Hematopoietic multipotent progenitor cell treated with erythropoietin and hydrocortisone succinate and interleukin-3 and kit ligand, for 4 days (in vitro differentiated cells): ENCODE measurements around the gene MACROD2.

ENCODE experiments used
- DNase-seq: peaks from one replicate; pipeline ENCODE4 v3.0.0-alpha.2; 2015

The MACROD2 gene

GRCh38 chr20:14488756-14489479 is 493.6 kb downstream of the MACROD2 start:
- DNase-seq, result no peak

GRCh38 chr20:14489544-14489943 is 494.2 kb downstream of the MACROD2 start:
- DNase-seq, result no peak

- no peak for DNase-seq
Observed at GRCh38 chr20:14491436-14491835, 496.1 kb downstream of the MACROD2 start.

GRCh38 chr20:14493408-14493807 is 498.1 kb downstream of the MACROD2 start:
- DNase-seq, result no peak

- no peak for DNase-seq
Observed at GRCh38 chr20:14494355-14494754, 499.0 kb downstream of the MACROD2 start.

DNA sequence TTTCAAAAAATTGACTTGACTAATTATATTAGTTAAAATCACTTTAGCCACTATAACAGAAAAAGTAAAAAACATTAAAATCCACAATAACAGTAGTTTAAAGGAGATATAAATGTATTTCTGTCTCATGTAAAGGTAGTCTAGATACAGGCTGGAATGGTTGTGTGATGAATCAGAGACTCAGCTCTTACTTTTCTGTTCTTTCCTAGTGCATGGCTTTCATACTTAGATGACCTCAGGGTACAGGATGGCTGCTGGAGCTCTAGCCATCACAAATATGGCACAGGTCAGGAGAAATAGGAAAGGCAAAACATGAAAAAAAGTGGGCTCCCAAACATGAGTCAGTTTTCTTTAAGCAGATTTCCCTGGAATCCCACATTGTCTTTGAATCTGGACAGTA is 499.8 kb downstream of the MACROD2 start:
- no peak for DNase-seq

GRCh38 chr20:14497004-14497403 is 501.7 kb downstream of the MACROD2 start:
- no peak for DNase-seq

DNA sequence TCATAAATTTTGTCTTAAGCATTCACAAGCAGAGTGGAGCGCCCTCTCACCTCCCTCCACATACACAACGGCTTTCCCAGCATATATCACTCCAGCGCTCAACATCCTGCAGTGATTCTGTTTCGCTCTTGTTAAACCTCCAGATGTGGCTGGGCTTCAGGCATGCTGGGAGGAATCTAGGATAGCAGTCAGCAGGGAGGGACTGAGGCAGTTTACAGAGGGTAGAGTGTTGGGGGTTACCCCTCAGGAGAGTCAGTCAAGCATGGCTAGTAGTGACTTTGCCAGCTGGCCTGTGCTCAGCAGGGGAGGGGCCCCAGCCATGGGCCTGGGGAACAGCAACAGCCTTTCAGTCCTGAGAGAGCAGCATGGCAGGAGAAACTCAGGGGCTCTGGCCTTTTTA is 503.5 kb downstream of the MACROD2 start:
- DNase-seq, result no peak

DNA sequence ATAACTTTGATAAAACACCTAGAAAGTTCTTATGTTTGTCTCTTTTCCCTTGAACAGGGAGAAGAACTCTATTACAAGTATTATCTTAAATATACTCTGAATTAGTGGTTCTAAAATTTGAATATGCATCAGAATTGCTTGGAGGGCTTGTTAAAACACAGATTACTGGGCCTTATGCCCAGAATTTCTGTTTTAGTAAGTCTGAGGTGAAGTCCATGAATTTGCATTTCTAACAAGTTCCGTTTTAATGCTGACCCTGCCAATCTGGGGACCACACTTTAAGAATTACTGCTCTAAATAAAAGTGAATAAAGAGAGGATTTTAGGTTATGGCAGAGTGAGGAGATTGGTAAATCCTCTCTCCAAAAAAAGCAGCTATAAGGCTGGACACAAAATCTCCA is 510.2 kb downstream of the MACROD2 start:
- DNase-seq, result no peak

DNA sequence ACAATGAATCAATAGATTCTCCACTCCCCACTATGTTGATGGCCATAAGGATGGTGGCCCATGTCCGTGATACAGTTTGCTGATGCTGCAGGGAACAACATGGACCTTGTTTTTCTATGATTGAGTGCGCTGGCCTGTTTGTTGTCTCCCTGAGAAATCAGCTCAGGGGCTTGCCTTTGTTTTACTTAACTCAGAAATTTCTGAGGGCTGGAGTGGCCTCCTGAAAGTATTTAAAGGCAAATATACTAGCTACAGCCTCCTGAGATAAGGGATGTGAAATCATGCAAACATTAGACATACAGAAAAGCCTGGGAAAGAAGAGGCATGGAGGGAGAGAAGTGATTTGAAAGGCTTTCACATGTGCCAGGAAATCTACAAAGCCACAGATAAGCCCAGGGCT is 512.4 kb downstream of the MACROD2 start:
- no peak for DNase-seq

- DNase-seq, result no peak
Observed at GRCh38 chr20:14510341-14510740, 515.0 kb downstream of the MACROD2 start.

- DNase-seq, result no peak
Observed at GRCh38 chr20:14512839-14513238, 517.5 kb downstream of the MACROD2 start.

DNA sequence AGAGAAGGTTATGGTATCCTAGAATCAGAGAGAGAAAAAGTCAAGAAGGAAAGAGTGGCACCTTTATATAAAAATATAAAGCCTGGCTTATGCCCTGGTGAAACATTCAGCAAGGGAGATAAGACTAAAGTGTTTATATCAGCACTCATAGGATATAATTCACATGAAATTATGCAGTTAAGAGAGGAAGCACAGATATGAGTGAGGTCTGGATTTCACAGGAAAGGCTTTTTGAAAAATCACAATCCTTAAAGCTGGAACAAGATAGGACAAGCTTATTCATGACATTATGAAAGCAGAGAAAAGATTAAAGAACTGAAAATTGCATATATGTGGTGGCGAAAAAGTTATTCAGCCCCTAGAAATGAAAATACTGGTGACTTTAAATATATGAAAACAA is 523.3 kb downstream of the MACROD2 start:
- DNase-seq, result no peak

DNA sequence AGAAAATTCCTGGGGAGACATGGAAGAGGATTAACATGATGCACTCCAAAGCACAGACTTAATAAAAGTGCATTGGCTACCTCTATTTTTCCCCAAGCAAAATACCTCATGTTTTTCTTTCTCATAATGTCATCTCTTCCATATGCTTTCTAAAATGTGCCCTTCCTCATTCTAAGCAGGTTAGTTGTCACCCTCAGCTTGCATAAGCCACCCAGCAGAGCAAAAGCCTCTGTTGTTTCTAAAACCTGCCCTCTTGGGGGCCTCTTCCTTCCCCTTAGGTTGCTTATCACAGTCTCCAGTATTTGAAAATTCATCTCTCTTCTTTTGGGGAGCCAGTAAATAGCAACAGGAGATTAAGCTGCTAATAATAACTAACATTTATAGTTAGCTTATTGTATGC is 525.7 kb downstream of the MACROD2 start:
- DNase-seq, result no peak

- no peak for DNase-seq
Observed at GRCh38 chr20:14521436-14521835, 526.1 kb downstream of the MACROD2 start.

DNA sequence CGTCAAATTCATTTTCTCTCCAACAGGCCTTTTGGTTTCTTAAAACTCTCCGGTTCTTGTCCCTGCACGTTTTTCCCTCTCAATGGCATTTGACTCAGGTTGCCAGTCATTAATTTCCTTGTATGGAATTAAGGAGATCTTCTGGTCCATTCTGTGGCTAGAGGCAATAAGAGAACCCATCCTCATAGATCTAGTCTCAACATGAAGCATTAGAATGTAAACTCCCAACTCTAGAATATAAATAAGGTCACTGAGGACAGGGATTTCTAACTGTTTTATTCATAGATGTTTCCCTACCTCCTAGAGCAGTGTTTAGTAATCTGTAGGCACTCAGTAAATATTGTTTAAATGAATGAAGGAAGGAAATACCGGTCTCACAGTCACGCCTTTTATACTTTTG is 527.3 kb downstream of the MACROD2 start:
- DNase-seq, result no peak

DNA sequence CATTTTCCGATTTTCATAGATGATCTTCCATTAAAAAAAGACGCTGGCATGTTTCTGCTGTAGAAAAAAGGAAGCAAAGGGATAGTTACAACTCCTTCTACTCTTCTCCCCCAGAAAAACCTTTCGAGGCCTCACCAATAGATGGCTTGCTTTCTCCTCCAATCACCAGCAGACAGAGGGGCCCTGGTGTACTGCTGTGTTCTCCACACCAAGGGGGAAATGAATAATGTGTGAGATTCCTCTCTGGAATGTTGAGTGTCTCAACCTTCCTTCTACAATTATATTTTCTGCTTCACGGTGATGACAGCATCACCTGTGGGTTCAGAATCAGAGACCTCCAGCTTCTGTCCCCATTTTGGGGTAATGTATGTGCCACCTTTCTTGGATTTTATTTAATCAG is 527.8 kb downstream of the MACROD2 start:
- no peak for DNase-seq

DNA sequence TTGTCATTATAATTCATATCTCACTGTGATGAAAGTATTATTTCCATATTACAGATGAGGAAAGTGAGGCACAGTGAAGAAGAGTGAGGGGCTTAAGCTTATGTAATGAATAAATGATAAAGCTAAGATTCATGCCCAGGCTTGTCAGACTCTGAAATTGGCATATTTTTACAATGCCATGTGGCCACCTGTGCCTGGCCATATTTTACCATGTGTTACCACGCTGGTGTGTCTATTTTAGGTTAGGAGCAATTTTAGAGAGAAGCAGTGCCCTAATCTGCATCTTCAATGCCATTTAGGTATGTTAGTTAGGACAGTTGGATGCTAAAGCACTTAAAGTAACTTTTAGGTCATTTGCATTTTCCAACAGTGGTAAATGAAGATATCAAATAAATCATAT is 530.1 kb downstream of the MACROD2 start:
- no peak for DNase-seq

- no peak for DNase-seq
Observed at GRCh38 chr20:14526891-14527290, 531.6 kb downstream of the MACROD2 start.

- no peak for DNase-seq
Observed at GRCh38 chr20:14531786-14532185, 536.5 kb downstream of the MACROD2 start.

GRCh38 chr20:14536738-14537137 is 541.4 kb downstream of the MACROD2 start:
- no peak for DNase-seq

DNA sequence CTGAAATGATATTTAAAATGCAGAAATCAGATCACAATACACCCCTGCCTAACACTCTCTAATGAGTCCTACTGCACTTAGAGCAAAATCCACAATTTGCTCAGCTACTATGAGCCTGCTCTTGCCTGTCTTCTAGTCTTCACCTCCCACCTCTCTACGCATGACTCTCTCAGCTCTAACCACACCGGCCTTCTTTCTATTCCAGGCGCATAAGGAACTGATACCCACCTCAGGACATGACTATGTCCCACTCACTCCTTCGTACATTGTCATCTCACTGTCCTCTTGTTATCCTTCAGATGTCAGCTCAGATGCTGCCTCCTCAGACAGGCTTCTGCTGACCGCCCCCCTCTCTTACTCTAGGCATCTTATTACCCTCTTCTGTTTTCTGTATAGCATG is 543.1 kb downstream of the MACROD2 start:
- no peak for DNase-seq

- no peak for DNase-seq
Observed at GRCh38 chr20:14543040-14543439, 547.7 kb downstream of the MACROD2 start.

GRCh38 chr20:14544688-14545087 is 549.4 kb downstream of the MACROD2 start:
- no peak for DNase-seq

GRCh38 chr20:14550655-14551054 is 555.3 kb downstream of the MACROD2 start:
- no peak for DNase-seq
